NCI-H187 (cell line): ENCODE data around the gene RNF180.
"Not testable (repeated sequence)": the region's sequence is repeated elsewhere in the genome, so short reads cannot be mapped to it uniquely, and the experiment has no call there.

Experiments used
- DNase-seq, 2 experiments: peaks; one replicate each; lab custom pipeline; 2025; lab: John Stamatoyannopoulos, UW

The RNF180 gene

DNA sequence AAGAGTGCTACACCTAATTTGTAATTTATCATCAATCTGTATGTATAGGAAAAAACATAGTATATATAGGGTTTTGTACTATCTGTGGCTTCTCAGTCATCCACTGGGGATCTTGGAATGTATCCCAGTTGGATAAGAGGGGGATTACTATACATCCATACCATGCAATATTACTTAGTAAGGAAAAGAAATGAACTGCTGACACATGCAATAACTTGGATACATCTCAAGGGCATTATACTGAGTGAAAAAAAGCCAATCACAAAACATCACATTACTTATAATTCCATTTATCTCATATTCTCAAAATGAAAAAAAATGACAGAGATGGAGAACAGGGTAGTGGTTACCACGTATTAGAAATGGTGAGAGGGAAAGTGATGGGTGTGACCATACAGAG is 231.9 kb downstream of the RNF180 start:
- no peak for DNase-seq

DNA sequence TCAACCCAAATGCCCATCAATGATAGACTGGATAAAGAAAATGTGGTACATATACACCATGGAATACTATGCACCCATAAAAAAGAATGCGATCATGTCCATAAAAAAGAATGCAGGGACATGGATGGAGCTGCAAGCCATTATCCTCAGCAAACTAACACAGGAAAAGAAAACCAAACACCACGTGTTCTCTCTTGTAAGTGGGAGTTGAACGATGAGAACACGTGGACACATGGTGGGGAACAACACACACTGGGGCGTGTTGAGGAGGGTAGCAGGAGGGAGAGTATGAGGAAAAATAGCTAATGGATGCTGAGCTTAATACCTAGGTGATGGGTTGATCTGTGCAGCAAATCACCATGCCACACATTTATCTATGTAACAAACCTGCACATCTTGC is 233.1 kb downstream of the RNF180 start:
- DNase-seq = not testable (repeated sequence)

DNA sequence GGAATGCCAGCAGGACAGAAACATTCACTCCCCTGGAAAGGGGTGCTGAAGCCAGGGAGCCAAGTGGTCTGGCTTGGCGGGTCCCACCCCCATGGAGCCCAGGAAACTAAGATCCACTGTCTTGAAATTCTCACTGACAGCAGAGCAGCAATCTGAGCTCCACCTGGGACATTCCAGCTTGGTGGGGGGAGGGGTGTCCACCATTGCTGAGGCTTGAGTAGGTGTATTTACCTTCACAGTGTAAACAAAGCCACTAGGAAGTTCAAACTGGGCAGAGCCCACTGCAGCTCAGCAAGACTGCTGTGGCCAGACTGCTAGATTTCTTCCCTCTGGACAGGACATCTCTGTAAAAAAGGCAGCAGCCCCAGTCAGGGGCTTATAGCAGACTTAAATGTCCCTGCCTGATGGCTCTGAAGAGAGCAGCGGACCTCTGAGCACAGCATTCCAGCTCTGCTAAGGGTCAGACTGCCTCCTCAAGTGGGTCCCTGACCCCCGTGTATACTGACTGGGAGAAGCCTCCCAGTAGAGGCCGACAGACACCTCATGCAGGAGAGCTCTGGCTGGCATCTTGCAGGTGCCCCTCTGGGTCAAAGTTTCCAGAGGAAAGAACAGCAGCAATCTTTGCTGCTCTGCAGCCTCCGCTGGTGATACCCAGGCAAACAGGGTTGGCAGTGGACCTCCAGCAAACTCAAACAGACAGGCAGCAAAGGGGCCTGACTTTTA is 241.6 kb downstream of the RNF180 start:
- not testable (repeated sequence) for DNase-seq

DNA sequence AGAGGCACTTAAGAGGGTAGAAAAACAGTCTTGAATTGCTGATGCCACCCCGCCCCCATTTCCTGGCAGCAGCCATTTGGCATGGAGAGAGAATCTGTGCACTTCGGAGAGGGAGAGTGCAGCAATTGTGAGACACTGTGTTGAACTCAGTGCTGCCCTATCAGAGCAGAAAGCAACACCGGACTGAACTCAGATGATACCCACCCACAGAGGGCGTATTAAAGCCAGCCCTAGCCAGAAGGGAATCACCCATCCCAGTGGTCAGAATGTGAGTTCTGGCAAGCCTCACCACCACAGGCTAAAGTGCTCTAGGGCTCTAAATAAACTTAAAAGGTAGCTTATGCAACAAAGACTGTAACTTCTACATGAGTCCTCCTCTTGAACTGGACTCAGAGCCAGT is 251.7 kb downstream of the RNF180 start:
- no peak for DNase-seq

DNA sequence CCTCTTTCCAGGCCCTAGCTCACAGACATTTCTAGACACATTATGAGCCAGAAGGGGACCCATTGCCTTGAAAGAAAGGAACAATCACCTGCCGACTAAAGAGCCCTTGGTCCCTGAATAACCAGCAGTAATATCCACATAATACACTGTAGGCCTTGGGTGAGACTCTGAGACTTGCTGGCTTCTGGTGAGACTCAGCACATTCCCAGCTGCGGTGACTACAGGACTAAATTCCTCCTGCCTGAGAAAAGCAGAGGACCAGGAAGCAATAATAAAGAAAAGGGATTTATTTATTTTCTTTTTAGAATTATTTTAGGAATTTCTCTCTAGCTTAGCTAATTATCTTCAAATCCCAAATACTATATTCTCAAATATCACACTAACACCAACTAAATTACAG is 252.4 kb downstream of the RNF180 start:
- DNase-seq = no peak
